ENCODE data around the gene RRAGA.
"Not testable (repeated sequence)": the region's sequence is repeated elsewhere in the genome, so short reads cannot be mapped to it uniquely, and the experiment has no call there.

RRAGA gene, protein sequence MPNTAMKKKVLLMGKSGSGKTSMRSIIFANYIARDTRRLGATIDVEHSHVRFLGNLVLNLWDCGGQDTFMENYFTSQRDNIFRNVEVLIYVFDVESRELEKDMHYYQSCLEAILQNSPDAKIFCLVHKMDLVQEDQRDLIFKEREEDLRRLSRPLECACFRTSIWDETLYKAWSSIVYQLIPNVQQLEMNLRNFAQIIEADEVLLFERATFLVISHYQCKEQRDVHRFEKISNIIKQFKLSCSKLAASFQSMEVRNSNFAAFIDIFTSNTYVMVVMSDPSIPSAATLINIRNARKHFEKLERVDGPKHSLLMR

DNA sequence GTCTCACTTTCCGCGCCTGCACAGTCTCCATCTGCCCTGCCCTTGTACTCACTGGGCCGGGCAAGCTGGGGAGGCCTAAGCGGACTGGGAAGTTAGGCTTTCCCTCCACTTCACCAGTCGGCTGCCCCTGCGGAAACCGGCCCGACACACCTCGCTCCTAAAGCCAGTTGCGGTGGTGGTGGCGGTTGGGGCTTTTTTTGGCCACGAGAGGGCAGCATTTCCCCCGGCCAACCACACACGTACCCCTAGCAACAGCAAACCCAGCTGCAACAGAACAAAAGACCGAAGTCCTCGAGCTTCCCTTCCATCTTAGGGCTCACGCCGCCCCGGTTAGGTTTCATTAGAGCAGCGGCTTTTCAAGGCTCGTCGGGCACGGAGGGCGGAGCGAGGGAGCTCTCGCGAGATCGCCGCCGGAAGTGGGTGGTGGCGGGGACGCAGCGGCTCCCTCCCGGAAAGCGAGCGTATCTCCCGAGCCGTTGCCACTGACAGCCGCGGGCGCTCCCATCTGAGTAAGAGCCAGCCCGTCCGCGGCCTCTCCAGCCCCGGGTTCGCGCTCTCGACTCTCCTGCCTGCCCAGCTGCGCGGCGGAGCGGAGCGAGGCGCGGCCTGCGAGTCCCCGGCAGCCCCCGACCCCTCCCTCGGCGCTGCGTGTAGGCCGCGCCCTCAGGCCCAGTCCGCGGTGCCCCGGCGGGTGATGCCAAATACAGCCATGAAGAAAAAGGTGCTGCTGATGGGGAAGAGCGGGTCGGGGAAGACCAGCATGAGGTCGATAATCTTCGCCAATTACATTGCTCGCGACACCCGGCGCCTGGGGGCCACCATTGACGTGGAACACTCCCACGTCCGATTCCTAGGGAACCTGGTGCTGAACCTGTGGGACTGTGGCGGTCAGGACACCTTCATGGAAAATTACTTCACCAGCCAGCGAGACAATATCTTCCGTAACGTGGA is at the start of gene RRAGA:
TSS of gene RRAGA (plus strand) at position 462 of the 951 bp plus-strand sequence. CDS start at position 695, 233 bp downstream.
- peak; percentile 96 for DNase-seq (ENCODE audit: low spot score)

DNA sequence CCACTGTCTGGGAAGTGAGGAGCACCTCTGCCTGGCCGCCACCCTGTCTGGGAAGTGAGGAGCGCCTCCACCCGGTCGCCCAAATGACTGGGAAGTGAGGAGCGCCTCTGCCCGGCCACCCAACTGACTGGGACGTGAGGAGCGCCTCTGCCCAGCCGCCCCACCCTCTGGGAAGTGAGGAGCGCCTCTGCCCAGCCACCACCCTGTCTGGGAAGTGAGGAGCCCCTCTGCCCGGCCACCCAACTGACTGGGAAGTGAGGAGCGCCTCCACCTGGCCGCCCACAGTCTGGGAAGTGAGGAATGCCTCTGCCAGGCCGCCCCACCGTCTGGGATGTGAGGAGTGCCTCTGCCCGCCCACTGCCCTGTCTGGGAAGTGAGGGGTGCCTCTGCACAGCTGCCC is 49.1 kb upstream of the RRAGA start:
- no peak for DNase-seq (ENCODE audit: low spot score)

DNA sequence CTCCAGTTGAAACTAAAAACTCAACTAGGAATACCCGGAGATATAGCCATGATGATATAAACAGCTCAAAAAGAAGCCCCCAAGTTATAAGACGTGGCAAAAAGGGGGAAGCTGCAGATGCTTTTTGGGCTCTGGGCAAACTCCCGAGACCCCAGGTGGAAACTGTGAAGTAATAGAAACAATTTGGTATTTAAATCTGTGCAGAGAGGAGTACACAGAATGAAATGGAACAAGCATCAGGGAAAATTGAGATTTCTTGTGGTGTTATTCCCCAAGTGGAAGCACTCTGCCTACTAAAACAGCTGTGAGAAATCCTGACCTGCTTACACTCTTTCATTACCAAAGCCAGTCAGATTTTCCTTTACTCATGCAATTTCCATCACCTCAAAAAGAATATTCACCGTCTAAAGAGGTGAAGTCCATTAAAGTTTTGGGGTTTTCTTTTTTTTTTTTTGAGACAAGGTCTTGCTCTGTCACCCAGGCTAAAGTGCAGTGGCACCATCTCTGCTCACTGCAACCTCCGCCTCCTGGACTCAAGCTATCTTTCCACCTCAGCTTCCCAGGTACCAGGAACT is 39.7 kb upstream of the RRAGA start:
- DNase-seq (ENCODE audit: low spot score): no peak

DNA sequence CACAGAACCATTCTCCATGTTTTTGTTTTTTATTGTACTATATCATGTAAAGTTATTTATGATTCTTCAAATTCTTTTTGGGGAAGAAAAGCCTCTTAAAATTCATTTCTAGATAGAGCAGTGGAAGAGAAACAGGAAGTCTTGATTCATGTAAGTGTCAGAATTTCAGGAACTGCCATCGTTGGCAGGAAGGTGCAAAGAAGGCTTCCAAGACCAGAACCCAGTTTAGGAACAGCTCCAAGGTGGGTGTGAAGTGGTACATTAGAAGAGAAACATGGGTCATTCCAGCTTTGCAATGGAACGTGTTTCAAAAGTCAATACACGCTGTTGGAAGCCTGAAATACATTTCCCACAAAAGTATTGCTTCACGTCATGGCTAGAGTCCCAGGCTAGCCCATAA is 31.0 kb upstream of the RRAGA start:
- DNase-seq (ENCODE audit: low spot score): no peak

DNA sequence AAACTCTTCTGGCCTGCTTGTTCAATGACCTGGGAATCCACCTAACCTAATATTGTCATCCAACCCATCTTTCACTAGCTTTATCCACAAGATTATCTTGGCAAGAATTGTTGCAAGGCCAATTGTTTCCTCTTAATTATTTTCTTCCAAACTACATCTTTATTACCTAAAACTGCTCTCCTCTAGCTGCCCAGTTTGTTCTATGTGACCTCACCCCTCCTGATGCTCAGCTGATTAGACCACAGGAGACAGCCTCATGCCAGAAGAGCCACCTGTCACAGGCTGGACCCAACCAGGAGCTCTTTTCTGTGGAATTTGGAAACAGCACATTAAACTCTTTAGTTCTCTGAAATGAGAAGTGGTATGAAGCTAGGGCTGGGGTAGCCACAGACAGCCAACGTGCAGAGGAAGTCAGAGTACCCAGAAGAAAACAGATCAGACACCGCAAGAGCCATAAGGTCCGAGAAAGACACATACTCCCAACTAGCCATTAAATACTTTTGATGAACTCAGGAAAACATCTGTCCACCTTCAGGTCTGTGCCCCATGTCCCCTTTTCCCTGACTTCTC is 28.3 kb upstream of the RRAGA start:
- DNase-seq (ENCODE audit: low spot score): no peak

DNA sequence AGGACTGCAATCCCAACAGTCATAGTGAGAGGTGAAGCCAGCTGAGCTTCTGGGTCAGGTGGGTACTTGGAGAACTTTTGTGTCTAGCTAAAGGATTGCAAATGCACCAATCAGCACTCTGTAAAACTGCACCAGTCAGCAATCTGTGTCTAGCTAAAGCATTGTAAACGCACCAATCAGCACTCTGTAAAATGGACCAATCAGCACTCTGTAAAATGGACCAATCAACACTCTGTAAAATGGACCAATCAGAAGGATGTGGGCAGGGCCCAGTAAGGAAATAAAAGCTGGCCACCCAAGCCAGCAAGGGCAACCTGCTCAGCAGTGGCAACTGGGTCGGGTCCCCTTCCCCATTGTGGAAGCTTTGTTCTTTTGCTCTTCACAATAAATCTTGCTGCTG is 27.6 kb upstream of the RRAGA start:
- not testable (repeated sequence) for DNase-seq (ENCODE audit: low spot score)

DNA sequence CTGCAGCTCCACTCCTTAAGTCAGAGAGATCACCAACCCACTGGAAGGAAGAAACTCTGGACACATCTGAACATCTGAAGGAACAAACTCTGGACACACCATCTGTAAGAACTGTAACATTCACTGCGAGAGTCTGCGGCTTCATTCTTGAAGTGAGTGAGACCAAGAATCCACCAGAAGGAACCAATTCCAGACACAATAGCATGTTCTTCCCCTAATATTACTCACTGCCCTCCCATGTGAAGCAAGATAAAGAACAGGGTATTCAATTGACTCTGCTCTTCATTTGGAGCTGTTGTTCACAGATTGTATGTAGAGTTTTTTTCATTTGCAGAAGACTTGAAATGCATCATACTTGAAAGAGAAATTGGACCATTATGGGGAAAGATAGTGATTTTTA is 27.0 kb upstream of the RRAGA start:
- no peak for DNase-seq (ENCODE audit: low spot score)

DNA sequence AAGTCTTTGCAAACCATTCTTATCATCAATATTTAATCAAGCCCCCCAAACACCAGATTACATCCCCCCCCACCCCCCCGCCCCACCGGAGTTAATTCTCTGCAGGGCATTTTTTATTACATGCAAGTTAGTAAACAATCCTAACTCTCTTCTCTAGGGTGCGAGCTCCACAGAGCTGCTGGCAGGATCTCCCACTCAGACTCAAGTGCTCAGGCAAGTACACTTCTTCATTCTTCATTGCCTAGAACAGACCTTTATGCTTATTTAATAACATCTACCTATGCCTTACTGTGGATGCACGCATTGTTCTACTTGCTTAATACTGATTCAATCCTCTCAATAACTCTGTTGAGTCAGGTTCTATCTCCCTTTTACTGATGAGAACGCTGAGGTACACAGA is 26.1 kb upstream of the RRAGA start:
- no peak for DNase-seq (ENCODE audit: low spot score)

DNA sequence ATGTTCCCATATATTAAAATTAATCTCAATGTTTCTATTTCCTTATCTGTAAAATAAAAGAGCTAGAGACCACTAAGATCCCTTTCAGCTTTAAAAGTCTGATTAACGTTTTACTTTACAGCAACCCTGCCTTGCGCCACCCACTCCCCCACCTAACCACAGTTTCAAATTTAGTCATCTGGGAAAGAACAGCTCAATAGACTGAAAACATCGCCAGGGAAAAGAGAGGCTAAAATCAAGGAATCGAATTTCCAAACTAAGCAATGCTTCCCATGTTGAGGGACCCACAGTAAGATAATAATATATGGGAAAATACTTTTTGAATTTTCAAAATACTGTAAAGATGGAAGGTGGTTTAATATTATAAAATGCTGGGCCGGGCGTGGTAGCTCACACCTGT is 22.9 kb upstream of the RRAGA start:
- no peak for DNase-seq (ENCODE audit: low spot score)

DNA sequence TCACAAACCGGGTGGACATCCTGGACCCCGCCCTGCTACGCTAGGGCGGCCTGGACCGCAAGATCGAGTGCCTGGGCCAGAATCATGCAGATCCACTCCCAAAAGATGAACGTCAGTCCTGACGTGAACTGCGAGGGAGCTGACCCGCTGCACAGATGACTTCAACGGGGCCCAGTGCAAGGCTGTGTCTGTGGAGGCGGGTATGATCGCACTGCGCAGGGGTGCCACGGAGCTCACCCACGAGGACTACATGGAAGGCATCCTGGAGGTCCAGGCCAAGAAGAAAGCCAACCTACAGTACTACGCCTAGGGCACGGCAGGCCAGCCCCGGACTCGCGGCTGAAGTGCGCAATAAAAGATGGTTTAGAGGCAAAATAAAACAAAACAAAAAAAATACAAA is 21.4 kb upstream of the RRAGA start:
- DNase-seq (ENCODE audit: low spot score): no peak

DNA sequence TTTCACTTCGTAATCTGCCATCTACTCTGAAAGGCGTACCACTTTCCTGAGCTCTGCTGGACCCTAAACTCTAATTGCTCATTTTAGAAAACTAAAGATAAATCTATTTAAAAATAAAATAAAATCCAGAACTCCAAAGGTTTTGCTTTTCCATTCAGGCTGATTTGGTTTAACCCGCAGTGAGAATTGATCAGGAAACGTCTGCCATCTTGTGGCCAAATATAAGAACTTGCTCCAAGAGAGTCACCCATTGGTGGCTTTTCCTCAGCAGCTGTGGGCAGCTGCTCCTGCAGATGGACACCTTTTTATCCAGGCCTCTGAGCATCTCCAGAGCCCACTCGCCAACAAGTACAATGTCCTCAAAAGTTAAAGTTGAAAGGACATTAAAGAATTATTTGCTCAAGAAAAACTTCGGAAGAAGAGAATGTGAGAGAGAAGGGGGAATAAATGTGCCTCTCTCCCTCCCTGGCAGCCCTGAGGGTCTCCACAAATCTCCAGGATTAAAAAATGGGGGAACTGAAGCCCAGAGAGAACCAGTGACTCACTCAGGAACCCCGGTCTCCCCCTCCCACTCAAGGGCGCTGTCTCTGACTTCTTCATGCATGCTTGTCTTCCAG is 20.3 kb upstream of the RRAGA start:
- DNase-seq (ENCODE audit: low spot score): peak; percentile 60

DNA sequence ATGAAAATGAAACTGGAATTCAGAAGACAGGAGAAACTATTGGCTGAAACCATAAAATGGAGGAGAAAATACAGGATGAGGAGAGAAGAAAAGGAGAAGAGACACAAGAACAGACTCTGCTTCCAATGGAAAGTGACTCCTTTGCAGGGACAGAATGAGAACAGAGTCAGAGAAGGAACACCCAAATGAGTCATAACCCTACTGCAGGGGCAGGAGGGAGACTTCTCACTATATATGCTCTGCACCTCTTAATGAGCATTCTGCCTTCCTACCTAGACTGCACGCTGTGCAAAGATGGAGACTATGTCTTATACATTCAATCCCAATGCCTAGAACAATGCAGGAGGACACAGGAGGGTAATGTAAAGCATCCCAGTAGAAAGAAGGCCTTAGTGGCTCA is 18.3 kb upstream of the RRAGA start:
- DNase-seq (ENCODE audit: low spot score): no peak

DNA sequence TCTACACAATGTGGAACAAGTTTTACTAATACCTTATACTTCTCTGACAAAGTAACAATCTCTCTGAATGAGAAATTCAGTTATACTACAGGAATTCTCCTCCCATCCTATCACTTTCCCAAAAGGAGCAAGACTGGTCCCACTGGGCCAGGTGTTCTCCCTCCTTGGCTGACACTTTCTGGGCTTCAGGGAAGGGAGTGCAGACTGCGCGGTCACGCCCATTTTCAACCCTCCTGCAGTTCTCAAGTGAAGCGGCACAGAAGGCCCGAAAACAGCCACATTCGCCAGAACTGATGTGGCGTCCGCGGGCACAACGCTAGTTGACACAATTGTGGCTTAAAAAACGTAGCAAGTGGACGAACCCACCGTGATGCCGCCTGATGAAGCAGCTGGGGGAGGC is 16.8 kb upstream of the RRAGA start:
- no peak for DNase-seq (ENCODE audit: low spot score)

DNA sequence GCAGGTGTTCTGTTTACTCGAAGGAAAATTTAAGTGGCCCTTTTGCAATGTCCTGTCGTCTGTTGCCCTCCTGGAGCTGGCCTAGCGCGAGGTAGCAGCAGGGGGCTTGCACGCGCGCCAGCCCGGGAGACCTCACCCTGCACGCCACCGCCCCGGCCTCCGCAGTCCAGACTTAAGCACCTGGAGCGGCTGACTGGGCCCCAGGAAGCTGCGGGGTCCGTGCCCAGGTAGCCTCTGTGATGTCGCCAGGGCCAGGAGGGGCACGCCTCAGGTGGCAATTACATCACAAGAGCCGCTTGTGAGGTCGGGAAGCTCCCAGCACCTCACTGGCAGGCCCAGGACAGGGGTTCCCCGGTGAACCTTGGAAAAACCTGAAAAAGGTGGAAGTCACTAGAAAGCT is 16.2 kb upstream of the RRAGA start, which contains the start of gene SAXO1:
TSS of gene SAXO1 (minus strand) at position 195 of the 400 bp plus-strand sequence. CDS start 301 bp downstream, outside the sequence.
- DNase-seq (ENCODE audit: low spot score): no peak

DNA sequence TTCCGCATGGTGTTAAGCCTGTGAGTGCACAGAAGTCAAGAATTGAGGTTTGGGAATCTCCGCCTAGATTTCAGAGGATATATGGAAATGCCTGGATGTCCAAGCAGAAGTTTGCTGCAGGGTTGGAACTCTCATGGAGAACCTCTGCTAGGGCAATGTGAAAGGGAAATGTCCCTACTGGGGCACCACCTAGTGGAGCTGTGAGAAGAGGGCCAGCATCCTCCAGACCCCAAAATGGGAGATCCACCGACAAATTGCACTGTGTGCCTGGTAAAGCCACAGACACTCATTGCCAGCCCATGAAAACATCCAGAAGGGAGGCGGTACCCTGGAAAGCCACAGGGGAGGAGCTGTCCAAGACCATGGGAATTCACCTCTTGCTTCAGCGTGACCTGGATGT is 12.6 kb upstream of the RRAGA start:
- DNase-seq (ENCODE audit: low spot score): no peak

DNA sequence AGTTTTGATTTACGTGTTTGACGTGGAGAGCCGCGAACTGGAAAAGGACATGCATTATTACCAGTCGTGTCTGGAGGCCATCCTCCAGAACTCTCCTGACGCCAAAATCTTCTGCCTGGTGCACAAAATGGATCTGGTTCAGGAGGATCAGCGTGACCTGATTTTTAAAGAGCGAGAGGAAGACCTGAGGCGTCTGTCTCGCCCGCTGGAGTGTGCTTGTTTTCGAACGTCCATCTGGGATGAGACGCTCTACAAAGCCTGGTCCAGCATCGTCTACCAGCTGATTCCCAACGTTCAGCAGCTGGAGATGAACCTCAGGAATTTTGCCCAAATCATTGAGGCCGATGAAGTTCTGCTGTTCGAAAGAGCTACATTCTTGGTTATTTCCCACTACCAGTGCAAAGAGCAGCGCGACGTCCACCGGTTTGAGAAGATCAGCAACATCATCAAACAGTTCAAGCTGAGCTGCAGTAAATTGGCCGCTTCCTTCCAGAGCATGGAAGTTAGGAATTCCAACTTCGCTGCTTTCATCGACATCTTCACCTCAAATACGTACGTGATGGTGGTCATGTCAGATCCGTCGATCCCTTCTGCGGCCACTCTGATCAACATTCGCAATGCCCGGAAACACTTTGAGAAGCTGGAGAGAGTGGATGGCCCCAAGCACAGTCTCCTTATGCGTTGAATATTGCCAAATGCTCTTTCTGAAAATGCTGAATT is 850 bp downstream of the RRAGA start:
- no peak for DNase-seq (ENCODE audit: low spot score)

DNA sequence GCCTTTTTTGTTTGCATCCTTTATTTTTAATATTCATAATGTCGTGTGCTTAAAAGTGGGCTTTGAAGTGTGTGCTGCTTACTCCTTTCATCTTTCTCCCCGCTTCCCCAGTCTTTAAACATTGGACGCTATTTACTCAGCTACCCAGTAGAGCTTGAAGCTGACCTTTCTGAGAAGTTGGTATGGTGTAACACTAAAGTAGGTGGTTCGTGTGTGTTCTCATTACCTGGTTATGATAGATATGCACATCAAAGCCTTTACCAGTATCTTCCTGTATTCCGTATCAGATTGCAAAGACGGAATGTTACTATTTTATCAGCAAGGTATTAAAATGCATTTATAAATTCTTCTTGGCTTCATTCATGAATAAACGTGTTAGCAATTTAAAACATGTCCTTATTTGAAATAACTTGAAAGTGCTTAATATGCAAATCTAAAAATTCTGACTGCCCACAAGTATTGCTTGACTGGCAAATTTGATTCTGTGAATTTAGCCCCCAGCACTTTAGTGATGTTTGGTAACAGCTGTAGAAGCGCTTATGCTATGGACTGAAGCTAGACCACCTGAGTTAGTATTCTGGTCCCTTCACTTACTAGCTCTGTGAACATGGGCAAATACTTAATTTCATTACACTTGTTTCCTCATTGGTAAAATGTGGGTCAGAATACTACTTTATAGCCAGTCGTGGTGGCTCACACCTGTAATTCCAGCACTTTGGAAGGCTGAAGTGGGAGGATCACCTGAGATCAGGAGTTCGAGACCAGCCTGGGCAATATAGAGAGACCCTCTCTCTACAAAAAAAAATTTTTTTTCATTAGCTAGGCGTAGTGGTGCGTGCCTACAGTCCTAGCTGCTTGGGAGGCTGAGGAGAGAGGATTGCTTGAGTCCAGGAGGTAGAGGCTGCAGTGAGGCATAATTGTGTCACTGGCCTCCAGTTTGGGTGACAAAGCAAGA is 1.7 kb downstream of the RRAGA start:
- no peak for DNase-seq (ENCODE audit: low spot score)

DNA sequence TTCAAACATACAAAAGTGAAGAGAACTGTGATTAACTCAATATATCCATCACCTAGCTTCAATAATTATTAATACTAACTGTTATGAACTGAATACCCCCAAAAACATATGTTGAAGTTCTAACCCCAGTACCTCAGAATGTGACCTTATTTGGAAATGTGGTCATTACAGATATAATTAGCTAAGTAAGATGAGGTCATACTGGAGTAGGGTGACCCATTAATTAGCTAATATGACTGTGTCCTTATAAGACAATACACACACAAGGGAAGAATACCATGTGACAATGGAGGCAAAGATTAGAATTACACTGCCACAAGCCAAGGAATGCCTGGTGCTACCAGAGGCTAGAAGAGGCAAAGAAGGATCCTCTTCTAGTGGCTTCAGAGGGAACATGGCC is 7.8 kb downstream of the RRAGA start:
- no peak for DNase-seq (ENCODE audit: low spot score)

DNA sequence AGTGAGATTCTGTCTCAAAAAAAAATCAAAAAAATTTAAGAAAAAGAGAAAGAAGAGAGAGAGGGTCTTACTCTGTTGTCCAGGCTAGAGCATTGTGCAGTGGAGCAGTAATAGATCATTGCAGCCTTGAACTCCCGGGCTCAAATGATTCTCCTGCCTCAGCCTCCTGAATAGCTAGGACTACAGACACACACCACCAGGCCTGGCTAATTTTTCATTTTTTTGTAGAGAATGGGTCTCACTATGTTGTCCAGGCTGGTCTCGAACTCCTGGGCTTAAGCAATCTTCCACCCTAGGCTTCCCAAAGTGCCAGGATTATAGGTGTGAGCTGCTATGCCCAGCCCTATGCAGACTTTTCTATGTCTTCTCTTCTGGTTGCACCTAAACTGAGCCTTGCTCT is 25.0 kb downstream of the RRAGA start:
- DNase-seq (ENCODE audit: low spot score): no peak

DNA sequence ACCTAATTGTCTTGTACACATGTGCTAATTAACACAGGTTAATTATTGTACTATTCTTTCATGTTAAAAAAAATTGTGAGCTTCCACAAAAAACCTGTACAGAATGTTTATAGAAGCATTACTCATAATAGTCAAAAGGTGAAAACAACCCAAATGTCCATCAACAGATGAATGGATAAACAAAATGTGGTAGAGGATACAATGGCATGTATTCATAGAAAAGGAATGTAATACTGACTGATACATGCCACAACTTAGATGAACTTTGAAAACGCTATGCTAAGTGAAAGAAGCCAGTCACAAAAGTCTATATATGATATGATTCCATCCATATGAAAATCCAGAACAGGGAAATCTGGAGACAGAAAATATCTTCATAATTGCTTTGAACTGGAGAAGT is 25.6 kb downstream of the RRAGA start:
- DNase-seq (ENCODE audit: low spot score): no peak
